Measurements from ENCODE around the gene BDH1.

DNA sequence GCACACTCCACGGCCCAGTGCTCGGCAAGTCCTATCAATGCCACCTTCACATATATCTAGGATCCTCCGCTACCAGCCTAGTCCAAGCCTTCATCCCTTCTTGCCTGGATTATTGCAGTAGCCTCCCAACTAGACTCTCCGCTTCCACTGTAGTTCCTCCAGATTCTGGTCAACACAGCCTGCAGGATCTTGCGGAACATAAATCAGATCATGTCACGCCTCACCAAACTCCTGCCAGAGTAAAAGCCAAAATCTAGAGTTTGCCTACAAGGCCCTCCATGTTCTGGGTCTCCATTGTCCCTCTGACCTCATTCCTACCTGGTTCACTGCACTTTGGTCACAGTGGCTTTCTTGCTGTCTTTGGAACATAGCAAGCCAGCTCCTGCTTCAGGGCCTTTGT is 3.6 kb downstream of the BDH1 start:
- TF ChIP-seq, protein P1, sequence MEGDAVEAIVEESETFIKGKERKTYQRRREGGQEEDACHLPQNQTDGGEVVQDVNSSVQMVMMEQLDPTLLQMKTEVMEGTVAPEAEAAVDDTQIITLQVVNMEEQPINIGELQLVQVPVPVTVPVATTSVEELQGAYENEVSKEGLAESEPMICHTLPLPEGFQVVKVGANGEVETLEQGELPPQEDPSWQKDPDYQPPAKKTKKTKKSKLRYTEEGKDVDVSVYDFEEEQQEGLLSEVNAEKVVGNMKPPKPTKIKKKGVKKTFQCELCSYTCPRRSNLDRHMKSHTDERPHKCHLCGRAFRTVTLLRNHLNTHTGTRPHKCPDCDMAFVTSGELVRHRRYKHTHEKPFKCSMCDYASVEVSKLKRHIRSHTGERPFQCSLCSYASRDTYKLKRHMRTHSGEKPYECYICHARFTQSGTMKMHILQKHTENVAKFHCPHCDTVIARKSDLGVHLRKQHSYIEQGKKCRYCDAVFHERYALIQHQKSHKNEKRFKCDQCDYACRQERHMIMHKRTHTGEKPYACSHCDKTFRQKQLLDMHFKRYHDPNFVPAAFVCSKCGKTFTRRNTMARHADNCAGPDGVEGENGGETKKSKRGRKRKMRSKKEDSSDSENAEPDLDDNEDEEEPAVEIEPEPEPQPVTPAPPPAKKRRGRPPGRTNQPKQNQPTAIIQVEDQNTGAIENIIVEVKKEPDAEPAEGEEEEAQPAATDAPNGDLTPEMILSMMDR (IDR thresholded peaks at IDR 0.05), result no peak
- no peak for TF ChIP-seq FOSL2 (IDR thresholded peaks at IDR 0.05; ENCODE audit: borderline replicate concordance, low read depth)
- TF ChIP-seq TAF1 (IDR thresholded peaks at IDR 0.05; ENCODE audit: borderline replicate concordance, low read depth, low read length), result no peak
- TF ChIP-seq, protein P2, sequence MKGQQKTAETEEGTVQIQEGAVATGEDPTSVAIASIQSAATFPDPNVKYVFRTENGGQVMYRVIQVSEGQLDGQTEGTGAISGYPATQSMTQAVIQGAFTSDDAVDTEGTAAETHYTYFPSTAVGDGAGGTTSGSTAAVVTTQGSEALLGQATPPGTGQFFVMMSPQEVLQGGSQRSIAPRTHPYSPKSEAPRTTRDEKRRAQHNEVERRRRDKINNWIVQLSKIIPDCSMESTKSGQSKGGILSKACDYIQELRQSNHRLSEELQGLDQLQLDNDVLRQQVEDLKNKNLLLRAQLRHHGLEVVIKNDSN (IDR thresholded peaks at IDR 0.05; ENCODE audit: borderline replicate concordance, low read depth), result no peak
- TF ChIP-seq POLR2AphosphoS5 (IDR thresholded peaks at IDR 0.05; ENCODE audit: low read depth, low read length), result no peak
- TF ChIP-seq RFX5 (IDR thresholded peaks at IDR 0.05; ENCODE audit: low read length), result no peak
- TF ChIP-seq RCOR1 (IDR thresholded peaks at IDR 0.05; ENCODE audit: low read length), result no peak
- no peak for TF ChIP-seq RAD21 (IDR thresholded peaks at IDR 0.05; ENCODE audit: low read length)

Data from SK-N-SH (cell line).